ENCODE measurements around the gene OTUB2. TPM values are rescaled to one million over a fixed set of nuclear protein-coding genes. Genes with fewer than 3 reads are reported as not detected.

Gene OTUB2
- total RNA-seq, 2 experiments from 2014 or later = not detected

DNA sequence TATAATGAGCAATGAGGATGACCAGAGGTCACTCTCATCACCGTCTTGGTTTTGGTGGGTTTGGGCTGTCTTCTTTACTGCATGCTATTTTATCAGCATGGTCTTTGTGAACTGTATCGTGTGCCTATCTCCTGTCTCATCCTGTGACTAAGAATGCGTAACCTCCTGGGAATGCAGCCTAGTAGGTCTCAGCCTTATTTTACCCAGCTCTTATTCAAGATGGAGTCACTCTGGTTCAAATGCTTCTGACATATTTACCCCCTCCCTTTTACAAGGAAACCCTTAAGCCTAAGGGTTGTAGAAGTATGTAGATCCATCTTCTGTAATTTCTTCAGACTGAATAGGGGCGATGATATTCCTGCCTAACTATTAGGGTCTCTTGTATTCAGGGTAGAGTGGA, 63.3 kb downstream of the OTUB2 start:
- H3K27ac ChIP-seq (ENCODE audit: low read depth in 1 of 2, low read length in 2 of 2) = no peak overlapping the region
- H3K36me3 ChIP-seq (ENCODE audit: insufficient read depth, low read length) = no peaks in the 10 kb centered on the region
- no peak for ATAC-seq (ENCODE audit: poor library complexity)
- no peaks in the 10 kb centered on the region for H3K4me1 Mint-ChIP-seq (ENCODE audit: low read depth)
- ChIA-PET CTCF (interaction anchor here (1.2 kb wide), 1 partner anchor 53 kb away, joined by 3 read pairs; no protein-coding TSS in a partner anchor), POLR2A (no interaction called here)
- no peaks in the 10 kb centered on the region for H3K9me3 Mint-ChIP-seq
- no peak overlapping the region for H3K4me3 ChIP-seq (ENCODE audit: low read length)
- intact Hi-C loops (cut with DNase I, micrococcal nuclease) = loop anchor here in 1 of 2 experiments (10.0 kb wide), 1 partner anchor 975 kb away; the partner anchor contains the start of gene ITPK1
- no peak overlapping the region for H3K27ac Mint-ChIP-seq
- no peaks in the 10 kb centered on the region for H3K27me3 ChIP-seq (ENCODE audit: control insufficient read depth in 1 of 2, insufficient read depth in 2 of 2, low read length in 2 of 2)
- DNase-seq = no peak
- no peak overlapping the region for H3K4me3 Mint-ChIP-seq
- no peaks in the 10 kb centered on the region for H3K9me3 ChIP-seq (ENCODE audit: control insufficient read depth in 1 of 2, insufficient read depth in 1 of 2, low read length in 2 of 2)
- H3K36me3 Mint-ChIP-seq (ENCODE audit: low read depth) = no peaks in the 10 kb centered on the region
- TF ChIP-seq CTCF (IDR thresholded peaks at IDR 0.05) = no peak
- H3K27me3 Mint-ChIP-seq = no peaks in the 10 kb centered on the region
- no peaks in the 10 kb centered on the region for H3K4me1 ChIP-seq (ENCODE audit: insufficient read depth, low read length)

DNA sequence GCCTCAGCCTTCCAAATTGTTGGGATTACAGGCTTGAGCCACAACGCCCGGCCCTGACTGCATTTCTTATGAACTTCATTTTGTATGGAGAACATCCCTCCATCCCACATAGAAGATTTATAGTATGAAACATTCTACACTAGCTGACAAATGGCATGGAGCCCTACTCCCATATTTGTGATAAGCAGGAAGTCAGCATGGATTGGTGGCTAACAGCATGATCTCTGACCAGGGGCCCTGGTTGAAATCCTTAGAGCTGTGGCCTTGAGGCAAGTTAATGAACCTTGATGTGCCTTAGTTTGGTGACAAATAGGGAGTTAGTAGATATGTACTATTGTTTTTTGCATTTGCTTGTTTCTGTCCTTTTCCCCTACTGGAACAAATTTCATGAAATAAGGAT, 67.3 kb downstream of the OTUB2 start:
- DNase-seq = no peak
- CTCF ChIA-PET = no interaction called here

GRCh38 chr14:94097091-94097490, 71.0 kb downstream of the OTUB2 start:
- Mint-ChIP-seq H3K4me3 (no peak overlapping the region), H3K27me3 (no peaks in the 10 kb centered on the region), H3K4me1 (ENCODE audit: low read depth) (no peaks in the 10 kb centered on the region), H3K9me3 (no peaks in the 10 kb centered on the region), H3K36me3 (ENCODE audit: low read depth) (no peaks in the 10 kb centered on the region), H3K27ac (no peak overlapping the region)
- H3K27ac ChIP-seq (ENCODE audit: low read depth in 1 of 2, low read length in 2 of 2) = no peak overlapping the region
- no peak for TF ChIP-seq CTCF (IDR thresholded peaks at IDR 0.05)
- H3K4me1 ChIP-seq (ENCODE audit: insufficient read depth, low read length) = no peaks in the 10 kb centered on the region
- H3K36me3 ChIP-seq (ENCODE audit: insufficient read depth, low read length) = no peaks in the 10 kb centered on the region
- no peak overlapping the region for H3K4me3 ChIP-seq (ENCODE audit: low read length)
- DNase-seq (no peak), ATAC-seq (ENCODE audit: poor library complexity) (no peak)
- intact Hi-C loops (cut with DNase I, micrococcal nuclease) = no loop called here
- ChIA-PET POLR2A (no interaction called here), CTCF (no interaction called here)
- H3K27me3 ChIP-seq (ENCODE audit: control insufficient read depth in 1 of 2, insufficient read depth in 2 of 2, low read length in 2 of 2) = no peaks in the 10 kb centered on the region
- no peaks in the 10 kb centered on the region for H3K9me3 ChIP-seq (ENCODE audit: control insufficient read depth in 1 of 2, insufficient read depth in 1 of 2, low read length in 2 of 2)

More for the DNA sequence above, 67.3 kb downstream of the OTUB2 start:
- Mint-ChIP-seq H3K4me1 (ENCODE audit: low read depth) (no peaks in the 10 kb centered on the region), H3K27ac (no peak overlapping the region), H3K9me3 (no peaks in the 10 kb centered on the region), H3K27me3 (no peaks in the 10 kb centered on the region), H3K4me3 (no peak overlapping the region), H3K36me3 (ENCODE audit: low read depth) (no peaks in the 10 kb centered on the region)
- Histone ChIP-seq H3K36me3 (ENCODE audit: insufficient read depth, low read length) (no peaks in the 10 kb centered on the region), H3K4me3 (ENCODE audit: low read length) (no peak overlapping the region), H3K9me3 (ENCODE audit: control insufficient read depth in 1 of 2, insufficient read depth in 1 of 2, low read length in 2 of 2) (no peaks in the 10 kb centered on the region), H3K27ac (ENCODE audit: low read depth in 1 of 2, low read length in 2 of 2) (no peak overlapping the region), H3K4me1 (ENCODE audit: insufficient read depth, low read length) (no peaks in the 10 kb centered on the region), H3K27me3 (ENCODE audit: control insufficient read depth in 1 of 2, insufficient read depth in 2 of 2, low read length in 2 of 2) (no peaks in the 10 kb centered on the region)
- POLR2A ChIA-PET = no interaction called here
- ATAC-seq (ENCODE audit: poor library complexity) = no peak
- intact Hi-C loops (cut with DNase I, micrococcal nuclease) = no loop called here
- TF ChIP-seq CTCF (IDR thresholded peaks at IDR 0.05) = no peak

Other genes with a start within 250 kb of the OTUB2 start
- gene PRIMA1, start 237.9 kb upstream of the OTUB2 start, total RNA-seq = not detected
- gene FAM181A, start 99.0 kb upstream of the OTUB2 start, total RNA-seq = not detected
- gene ASB2, start 49.8 kb upstream of the OTUB2 start, total RNA-seq = 1 to 10 TPM in 1 of 2 experiments, under 1 TPM in 1; 0.98 to 1.2 TPM
- gene CCDC197, start 29.0 kb upstream of the OTUB2 start, total RNA-seq = not detected
- gene DDX24, start 54.9 kb downstream of the OTUB2 start, total RNA-seq = 100 to 1,000 TPM; 678 to 711 TPM
- gene IFI27L1, start 55.0 kb downstream of the OTUB2 start, total RNA-seq = 10 to 100 TPM; 14.1 to 14.3 TPM
- 1 to 10 TPM; 1.7 to 2.2 TPM for gene IFI27, start 84.4 kb downstream of the OTUB2 start, total RNA-seq
- 10 to 100 TPM; 21.5 to 22.2 TPM for gene IFI27L2, start 103.3 kb downstream of the OTUB2 start, total RNA-seq
- 1 to 10 TPM; 3.5 to 4.3 TPM for gene PPP4R4, start 148.0 kb downstream of the OTUB2 start, total RNA-seq